Heart right ventricle (tissue), 16 donors: ENCODE data around the gene PIK3IP1. TPM values are rescaled to one million over a fixed set of nuclear protein-coding genes. Genes with fewer than 3 reads are reported as not detected.
"Not testable (repeated sequence)": the region's sequence is repeated elsewhere in the genome, so short reads cannot be mapped to it uniquely, and the experiment has no call there.

Source experiments
- ATAC-seq, 8 donors: fragments of 200-7000 bp; cut with Tn5 transposase; one replicate each; pipeline ENCODE4 v1.9.1; 2020; ENCODE audit warnings: mild to moderate bottlenecking in 8 of 8, moderate library complexity in 8 of 8, moderate number of reproducible peaks in 1 of 8
- DNase-seq, 2 donors: peaks; one replicate each; pipeline ENCODE4 v3.0.0-alpha.2; 2020
- H3K27ac ChIP-seq, 10 donors: fragments of 200-600 bp; sonication (generic) in 2 of 10; one replicate each; pipeline versions ENCODE4 v1.5.0 to v1.8.0; 2020 to 2022; ENCODE audit warnings: mild to moderate bottlenecking in 3 of 10
- H3K27me3 ChIP-seq, 7 donors: fragments of 200-600 bp; one replicate each; pipeline ENCODE4 v1.8.0; 2021 to 2022; ENCODE audit warnings: mild to moderate bottlenecking in 2 of 7
- H3K36me3 ChIP-seq, 9 donors: fragments of 200-600 bp; sonication (generic) in 1 of 9; one replicate each; pipeline versions ENCODE4 v1.5.0 to v1.8.0; 2020 to 2022; ENCODE audit warnings: mild to moderate bottlenecking in 2 of 9
- H3K4me1 ChIP-seq, 9 donors: fragments of 200-600 bp; sonication (generic) in 1 of 9; one replicate each; pipeline versions ENCODE4 v1.5.0 to v1.8.0; 2020 to 2022; ENCODE audit warnings: mild to moderate bottlenecking in 4 of 9
- H3K4me3 ChIP-seq, 10 donors: fragments of 200-600 bp; sonication (generic) in 2 of 10; one replicate each; pipeline versions ENCODE4 v1.5.0 to v1.8.0; 2020 to 2022; ENCODE audit warnings: mild to moderate bottlenecking in 7 of 10, moderate library complexity in 2 of 10
- H3K9me3 ChIP-seq, 11 donors: fragments of 200-600 bp in 10 of 11; sonication (generic) in 2 of 11; one replicate each; pipeline versions ENCODE4 v1.5.0 to v1.8.0; 2013 to 2022; ENCODE audit warnings: mild to moderate bottlenecking in 2 of 11, control low read depth in 1 of 11, moderate library complexity in 1 of 11
- WGBS, 2 donors: extraction: QIAGEN DNeasy Blood & Tissue Kit; methylation state at CpG; one replicate each; pipeline ENCODE4 v1.1.7; 2013; ENCODE audit warnings: inconsistent platforms in 1 of 2; 5-methylcytosine and 5-hydroxymethylcytosine counted together
- intact Hi-C, 10 donors: fragments of 100-400 bp; cut with DNase I; formaldehyde crosslinking; loops; one replicate each; pipeline versions ENCODE4 v1.11.1 to v1.14.2; 2022
- polyA plus RNA-seq, 2 donors: library from polyadenylated mRNA; stranded (reverse); fragments of 200-250 nt; gene quantifications; one replicate each; pipeline ENCODE4 v1.2.3, GENCODE V29; 2013
- total RNA-seq, 10 donors: library from RNA; stranded (reverse); fragmentation: NEBNext Ultra II Directional in 3 of 10; extraction: Animal tissue kit (Norgen Biotek cat#: 25700) in 3 of 10; gene quantifications; one replicate each; pipeline versions ENCODE4 v1.2.1 to v1.2.4, GENCODE V29; 2021 to 2023
- TF ChIP-seq, protein P1 (sequence below), 9 donors: fragments of 200-600 bp; sonication (generic) in 2 of 9; IDR thresholded peaks; one replicate each; pipeline versions ENCODE4 v1.5.0 to v1.8.0; 2021 to 2022; ENCODE audit warnings: antibody characterized with exemption in 9 of 9, mild to moderate bottlenecking in 5 of 9, moderate library complexity in 1 of 9
- donor health status: Arrhythmogenic right ventricular cardiomyopathy.
- donor health status: ischemic (EF 13 %, LVEDD 7.1; RV severe dilation, severe dysfunction).
- donor health status: healthy with polysubstance abuse.
- donor health status: DM: no; HTN: yes; CAD: no.
- donor health status: DM: no; HTN: no; CAD: no.
- donor health status: ischemic (EF 25% LVEDD 6.9; RV normal size, moderate dysfunction).
- donor health status: ischemic (EF 25% LVEDD 5.7; RV mildly dilated, moderate dysfunction).
- donor health status: healthy.
- donor health status: DM: yes; HTN: yes; CAD: no.
- donor health status: Ischemic cardiomyopathy.
- donor health status: ischemic (EF 35%, LVEDD 5.7; RV mildly dilated, moderate dysfunction).
- donor health status: nonischemic (EF 11% LVEDD 7.7; RV severe dilation, severe dysfunction).
- donor health status: DM: yes; HTN: yes; CAD: no.
- donor health status: PGD.
- donor health status: ischemic (EF 29% LVEDD 5.4; RV normal size, mild dysfunction).
- donor health status: nonischemic (EF 23%, LVEDD 6.1; RV moderate dilation, normal function).

The PIK3IP1 gene
- total and polyA plus RNA-seq, 12 donors = 3.6 to 28.6 (median 12.9) TPM

- 19 to 23% methylated on average over 17 of the region's 17 CpGs for WGBS, 2 donors
- Histone ChIP-seq H3K4me1 (peaks cover 16 to 65% (median 50%) of the 10 kb centered on the region in 9 donors), H3K36me3 (peaks cover 0 to 19% (median 0%) of the 10 kb centered on the region in 9 donors), H3K9me3 (no peaks in the 10 kb centered on the region), H3K4me3 (peak overlapping the region; percentile 18 to 67 (median 57)), H3K27me3 (no peaks in the 10 kb centered on the region), H3K27ac (peak overlapping the region in 8 of 10 donors; percentile 29 to 79 (median 66))
- intact Hi-C loops = loop anchor here in 1 of 10 donors (5.0 kb wide), 1 partner anchor 36 kb away; the partner anchor contains the start of gene LIMK2
- TF ChIP-seq, protein P1, sequence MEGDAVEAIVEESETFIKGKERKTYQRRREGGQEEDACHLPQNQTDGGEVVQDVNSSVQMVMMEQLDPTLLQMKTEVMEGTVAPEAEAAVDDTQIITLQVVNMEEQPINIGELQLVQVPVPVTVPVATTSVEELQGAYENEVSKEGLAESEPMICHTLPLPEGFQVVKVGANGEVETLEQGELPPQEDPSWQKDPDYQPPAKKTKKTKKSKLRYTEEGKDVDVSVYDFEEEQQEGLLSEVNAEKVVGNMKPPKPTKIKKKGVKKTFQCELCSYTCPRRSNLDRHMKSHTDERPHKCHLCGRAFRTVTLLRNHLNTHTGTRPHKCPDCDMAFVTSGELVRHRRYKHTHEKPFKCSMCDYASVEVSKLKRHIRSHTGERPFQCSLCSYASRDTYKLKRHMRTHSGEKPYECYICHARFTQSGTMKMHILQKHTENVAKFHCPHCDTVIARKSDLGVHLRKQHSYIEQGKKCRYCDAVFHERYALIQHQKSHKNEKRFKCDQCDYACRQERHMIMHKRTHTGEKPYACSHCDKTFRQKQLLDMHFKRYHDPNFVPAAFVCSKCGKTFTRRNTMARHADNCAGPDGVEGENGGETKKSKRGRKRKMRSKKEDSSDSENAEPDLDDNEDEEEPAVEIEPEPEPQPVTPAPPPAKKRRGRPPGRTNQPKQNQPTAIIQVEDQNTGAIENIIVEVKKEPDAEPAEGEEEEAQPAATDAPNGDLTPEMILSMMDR (IDR thresholded peaks at IDR 0.05) = no peak
- peak; percentile 92 to 96 (median 96) for ATAC-seq
- peak; percentile 68 to 81 for DNase-seq
These were observed 44.0 kb downstream of the PIK3IP1 start for GRCh38 chr22:31248138-31248745.

GRCh38 chr22:31247726-31248125 is 44.6 kb downstream of the PIK3IP1 start:
- Histone ChIP-seq H3K4me1 (peaks cover 16 to 60% (median 48%) of the 10 kb centered on the region in 9 donors), H3K4me3 (peak overlapping the region in 9 of 10 donors; percentile 43 to 67 (median 61))
- ATAC-seq = peak in 5 of 8 donors; percentile 7 to 39 (median 16)

DNA sequence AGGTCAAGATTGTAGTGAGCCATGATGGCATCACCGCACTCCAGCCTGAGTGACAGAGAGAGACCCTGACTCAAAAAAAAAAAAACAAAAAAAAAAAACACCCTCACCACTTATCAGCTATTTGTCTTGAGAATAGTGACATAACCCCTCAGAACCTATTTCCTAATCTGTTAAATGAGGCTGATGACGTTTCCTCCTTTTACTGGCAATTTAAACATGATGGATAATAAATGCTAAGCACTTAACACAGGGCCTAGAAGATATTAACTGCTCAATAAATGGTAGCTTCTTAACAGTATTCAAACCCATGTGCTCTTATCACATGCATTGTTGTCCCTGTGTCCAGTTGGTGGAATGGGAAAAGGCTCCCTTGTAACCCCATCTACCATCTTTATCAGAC is 45.6 kb downstream of the PIK3IP1 start:
- H3K4me3 ChIP-seq = no peak overlapping the region
- no peaks in the 10 kb centered on the region for H3K9me3 ChIP-seq
- H3K27me3 ChIP-seq = no peaks in the 10 kb centered on the region
- 80 to 82% methylated on average over 2 of the region's 2 CpGs for WGBS, 2 donors
- H3K27ac ChIP-seq = no peak overlapping the region
- intact Hi-C loops = loop anchor here in 1 of 10 donors (5.0 kb wide), 1 partner anchor 34 kb away; the partner anchor contains the start of gene LIMK2
- H3K4me1 ChIP-seq = peaks cover 16 to 58% (median 45%) of the 10 kb centered on the region in 9 donors
- ATAC-seq (no peak), DNase-seq (no peak)
- peaks cover 0 to 32% (median 0%) of the 10 kb centered on the region in 9 donors for H3K36me3 ChIP-seq
- TF ChIP-seq, protein P1 (IDR thresholded peaks at IDR 0.05) = no peak

More at GRCh38 chr22:31247726-31248125, 44.6 kb downstream of the PIK3IP1 start:
- Histone ChIP-seq H3K36me3 (peaks cover 0 to 24% (median 0%) of the 10 kb centered on the region in 9 donors), H3K9me3 (no peaks in the 10 kb centered on the region), H3K27me3 (no peaks in the 10 kb centered on the region), H3K27ac (peak overlapping the region in 6 of 10 donors; percentile 6 to 79 (median 74))
- intact Hi-C loops = loop anchor here in 1 of 10 donors (5.0 kb wide), 1 partner anchor 35 kb away; the partner anchor contains the start of gene LIMK2
- 31 to 35% methylated on average over 1 of the region's 1 CpG for WGBS, 2 donors
- TF ChIP-seq, protein P1 (IDR thresholded peaks at IDR 0.05) = no peak
- DNase-seq = no peak

DNA sequence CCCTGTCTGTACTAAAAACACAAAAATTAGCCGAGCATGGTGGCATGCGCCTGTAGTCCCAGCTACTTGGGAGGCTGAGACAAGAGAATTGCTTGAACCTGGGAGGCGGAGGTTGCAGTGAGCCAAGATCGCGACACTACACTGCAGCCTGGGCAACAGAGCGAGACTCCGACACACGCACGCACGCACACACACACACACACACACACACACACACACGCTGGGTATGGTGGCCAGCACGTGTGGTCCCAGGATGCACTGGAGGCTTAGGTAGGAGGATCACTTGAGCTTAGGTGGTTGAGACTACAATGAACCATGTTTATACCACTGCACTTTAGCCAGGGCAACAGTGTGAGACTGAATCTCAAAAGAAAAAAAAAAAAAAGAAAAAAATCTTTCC is 46.3 kb downstream of the PIK3IP1 start:
- ATAC-seq, H3K4me3 ChIP-seq, H3K27ac ChIP-seq, H3K27me3 ChIP-seq, H3K9me3 ChIP-seq, DNase-seq: not testable (repeated sequence)
- intact Hi-C loops = loop anchor here in 1 of 10 donors (5.0 kb wide), 1 partner anchor 34 kb away; the partner anchor contains the start of gene LIMK2
- Histone ChIP-seq H3K4me1 (peaks cover 16 to 62% (median 38%) of the 10 kb centered on the region in 9 donors), H3K36me3 (peaks cover 0 to 39% (median 0%) of the 10 kb centered on the region in 9 donors)
- 90 to 93% methylated on average over 12 of the region's 12 CpGs for WGBS, 2 donors
